Heart right ventricle (tissue), 16 donors: ENCODE measurements around the gene GIT2. TPM values are rescaled to one million over a fixed set of nuclear protein-coding genes. Genes with fewer than 3 reads are reported as not detected.

Source experiments
- ATAC-seq, 8 donors: fragments of 200-7000 bp; cut with Tn5 transposase; one replicate each; pipeline ENCODE4 v1.9.1; 2020; ENCODE audit warnings: mild to moderate bottlenecking in 8 of 8, moderate library complexity in 8 of 8, moderate number of reproducible peaks in 1 of 8
- DNase-seq, 2 donors: peaks; one replicate each; pipeline ENCODE4 v3.0.0-alpha.2; 2020
- H3K27ac ChIP-seq, 10 donors: fragments of 200-600 bp; sonication (generic) in 2 of 10; one replicate each; pipeline versions ENCODE4 v1.5.0 to v1.8.0; 2020 to 2022; ENCODE audit warnings: mild to moderate bottlenecking in 3 of 10
- H3K27me3 ChIP-seq, 7 donors: fragments of 200-600 bp; one replicate each; pipeline ENCODE4 v1.8.0; 2021 to 2022; ENCODE audit warnings: mild to moderate bottlenecking in 2 of 7
- H3K36me3 ChIP-seq, 9 donors: fragments of 200-600 bp; sonication (generic) in 1 of 9; one replicate each; pipeline versions ENCODE4 v1.5.0 to v1.8.0; 2020 to 2022; ENCODE audit warnings: mild to moderate bottlenecking in 2 of 9
- H3K4me1 ChIP-seq, 9 donors: fragments of 200-600 bp; sonication (generic) in 1 of 9; one replicate each; pipeline versions ENCODE4 v1.5.0 to v1.8.0; 2020 to 2022; ENCODE audit warnings: mild to moderate bottlenecking in 4 of 9
- H3K4me3 ChIP-seq, 10 donors: fragments of 200-600 bp; sonication (generic) in 2 of 10; one replicate each; pipeline versions ENCODE4 v1.5.0 to v1.8.0; 2020 to 2022; ENCODE audit warnings: mild to moderate bottlenecking in 7 of 10, moderate library complexity in 2 of 10
- H3K9me3 ChIP-seq, 11 donors: fragments of 200-600 bp in 10 of 11; sonication (generic) in 2 of 11; one replicate each; pipeline versions ENCODE4 v1.5.0 to v1.8.0; 2013 to 2022; ENCODE audit warnings: mild to moderate bottlenecking in 2 of 11, control low read depth in 1 of 11, moderate library complexity in 1 of 11
- CTCF ChIP-seq, 9 donors: fragments of 200-600 bp; sonication (generic) in 2 of 9; IDR thresholded peaks; one replicate each; pipeline versions ENCODE4 v1.5.0 to v1.8.0; 2021 to 2022; ENCODE audit warnings: antibody characterized with exemption in 9 of 9, mild to moderate bottlenecking in 5 of 9, moderate library complexity in 1 of 9
- WGBS, 2 donors: extraction: QIAGEN DNeasy Blood & Tissue Kit; methylation state at CpG; one replicate each; pipeline ENCODE4 v1.1.7; 2013; ENCODE audit warnings: inconsistent platforms in 1 of 2; 5-methylcytosine and 5-hydroxymethylcytosine counted together
- intact Hi-C, 10 donors: fragments of 100-400 bp; cut with DNase I; formaldehyde crosslinking; loops; one replicate each; pipeline versions ENCODE4 v1.11.1 to v1.14.2; 2022
- polyA plus RNA-seq, 2 donors: library from polyadenylated mRNA; stranded (reverse); fragments of 200-250 nt; gene quantifications; one replicate each; pipeline ENCODE4 v1.2.3, GENCODE V29; 2013
- total RNA-seq, 10 donors: library from RNA; stranded (reverse); fragmentation: NEBNext Ultra II Directional in 3 of 10; extraction: Animal tissue kit (Norgen Biotek cat#: 25700) in 3 of 10; gene quantifications; one replicate each; pipeline versions ENCODE4 v1.2.1 to v1.2.4, GENCODE V29; 2021 to 2023
- donor health status: Arrhythmogenic right ventricular cardiomyopathy.
- donor health status: ischemic (EF 13 %, LVEDD 7.1; RV severe dilation, severe dysfunction).
- donor health status: healthy with polysubstance abuse.
- donor health status: DM: no; HTN: yes; CAD: no.
- donor health status: DM: no; HTN: no; CAD: no.
- donor health status: ischemic (EF 25% LVEDD 6.9; RV normal size, moderate dysfunction).
- donor health status: ischemic (EF 25% LVEDD 5.7; RV mildly dilated, moderate dysfunction).
- donor health status: healthy.
- donor health status: DM: yes; HTN: yes; CAD: no.
- donor health status: Ischemic cardiomyopathy.
- donor health status: ischemic (EF 35%, LVEDD 5.7; RV mildly dilated, moderate dysfunction).
- donor health status: nonischemic (EF 11% LVEDD 7.7; RV severe dilation, severe dysfunction).
- donor health status: DM: yes; HTN: yes; CAD: no.
- donor health status: PGD.
- donor health status: ischemic (EF 29% LVEDD 5.4; RV normal size, mild dysfunction).
- donor health status: nonischemic (EF 23%, LVEDD 6.1; RV moderate dilation, normal function).

Gene GIT2
- total and polyA plus RNA-seq, 12 donors: 17.8 to 44.9 (median 38.9) TPM

GRCh38 chr12:109920261-109920780 lies 75.8 kb downstream of the GIT2 start:
- ATAC-seq (no peak), DNase-seq (no peak)
- H3K4me1 ChIP-seq: no peaks in the 10 kb centered on the region
- TF ChIP-seq CTCF (IDR thresholded peaks at IDR 0.05): no peak
- 91 to 95% methylated on average over 11 of the region's 11 CpGs for WGBS, 2 donors
- H3K27me3 ChIP-seq: no peaks in the 10 kb centered on the region
- H3K9me3 ChIP-seq: no peaks in the 10 kb centered on the region
- peaks cover 1 to 89% (median 38%) of the 10 kb centered on the region in 9 donors for H3K36me3 ChIP-seq
- no peak overlapping the region for H3K27ac ChIP-seq
- intact Hi-C loops: no loop called here
- no peak overlapping the region for H3K4me3 ChIP-seq

- H3K36me3 ChIP-seq: peaks cover 3 to 90% (median 41%) of the 10 kb centered on the region in 9 donors
- intact Hi-C loops: no loop called here
- TF ChIP-seq CTCF (IDR thresholded peaks at IDR 0.05): no peak
- H3K4me1 ChIP-seq: no peaks in the 10 kb centered on the region
- H3K27me3 ChIP-seq: no peaks in the 10 kb centered on the region
- DNase-seq: no peak
- H3K9me3 ChIP-seq: no peaks in the 10 kb centered on the region
- no peak overlapping the region for H3K27ac ChIP-seq
- H3K4me3 ChIP-seq: no peak overlapping the region
- no peak for ATAC-seq
- 65 to 71% methylated on average over 10 of the region's 10 CpGs for WGBS, 2 donors
These were observed 76.7 kb downstream of the GIT2 start for GRCh38 chr12:109919456-109919855.

GRCh38 chr12:109916045-109916444 lies 80.1 kb downstream of the GIT2 start:
- DNase-seq: no peak
- no peak for ATAC-seq
- Histone ChIP-seq H3K36me3 (peaks cover 3 to 100% (median 50%) of the 10 kb centered on the region in 9 donors), H3K9me3 (no peaks in the 10 kb centered on the region), H3K4me1 (peaks cover 0 to 4% (median 0%) of the 10 kb centered on the region in 9 donors), H3K27me3 (no peaks in the 10 kb centered on the region), H3K4me3 (no peak overlapping the region), H3K27ac (no peak overlapping the region)
- WGBS, 2 donors: 91 to 92% methylated on average over 4 of the region's 4 CpGs
- TF ChIP-seq CTCF (IDR thresholded peaks at IDR 0.05): no peak
- intact Hi-C loops: no loop called here

GRCh38 chr12:109915171-109916040 lies 80.8 kb downstream of the GIT2 start:
- Histone ChIP-seq H3K27me3 (no peaks in the 10 kb centered on the region), H3K4me1 (peaks cover 0 to 4% (median 0%) of the 10 kb centered on the region in 9 donors), H3K27ac (no peak overlapping the region), H3K9me3 (no peaks in the 10 kb centered on the region), H3K4me3 (no peak overlapping the region), H3K36me3 (peaks cover 3 to 100% (median 54%) of the 10 kb centered on the region in 9 donors)
- 87 to 88% methylated on average over 26 of the region's 26 CpGs for WGBS, 2 donors
- no peak for DNase-seq
- no peak for ATAC-seq
- intact Hi-C loops: no loop called here
- no peak for TF ChIP-seq CTCF (IDR thresholded peaks at IDR 0.05)
